HL-60/S4 treated with phorbol 12-myristate 13-acetate at 8.2 ng/mL for 4 days and 3 days (cell line): Measurements from ENCODE around the gene PITPNM3.
"Not testable (repeated sequence)": the region's sequence is repeated elsewhere in the genome, so short reads cannot be mapped to it uniquely, and the experiment has no call there.

Experiments
- in situ Hi-C: fragments of 300-500 bp; cut with MboI; formaldehyde crosslinking; loops from 2 replicates; pipeline ENCODE4 v1.15.0; 2022; ENCODE audit warnings: low sequenced_read_pairs

The PITPNM3 gene

GRCh38 chr17:6556121-6557039, at the start of gene PITPNM3:
TSS of gene PITPNM3 (minus strand) at chr17:6556555. CDS start at chr17:6556406, 149 bp downstream.
- in situ Hi-C loops: no loop called here

- in situ Hi-C loops: no loop called here
Observed at GRCh38 chr17:6605142-6605541, 48.8 kb upstream of the PITPNM3 start.

- in situ Hi-C loops: no loop called here
Observed at GRCh38 chr17:6603744-6604325, 47.5 kb upstream of the PITPNM3 start.

GRCh38 chr17:6602141-6602540, 45.8 kb upstream of the PITPNM3 start:
- in situ Hi-C loops: no loop called here

- in situ Hi-C loops: no loop called here
Observed at GRCh38 chr17:6599364-6599763, 43.0 kb upstream of the PITPNM3 start.

GRCh38 chr17:6597727-6598126, 41.4 kb upstream of the PITPNM3 start:
- in situ Hi-C loops: no loop called here

- in situ Hi-C loops: no loop called here
Observed at GRCh38 chr17:6596941-6597340, 40.6 kb upstream of the PITPNM3 start.

- in situ Hi-C loops: no loop called here
Observed at GRCh38 chr17:6596511-6596910, 40.2 kb upstream of the PITPNM3 start.

- in situ Hi-C loops: no loop called here
Observed at GRCh38 chr17:6596081-6596480, 39.7 kb upstream of the PITPNM3 start.

GRCh38 chr17:6593371-6593770, 37.0 kb upstream of the PITPNM3 start:
- in situ Hi-C loops: not testable (repeated sequence)

- in situ Hi-C loops: no loop called here
Observed at GRCh38 chr17:6592173-6592572, 35.8 kb upstream of the PITPNM3 start.

GRCh38 chr17:6591599-6592158, 35.3 kb upstream of the PITPNM3 start:
- in situ Hi-C loops: no loop called here

GRCh38 chr17:6589266-6589946, 33.1 kb upstream of the PITPNM3 start:
- in situ Hi-C loops: no loop called here

GRCh38 chr17:6588165-6588564, 31.8 kb upstream of the PITPNM3 start:
- in situ Hi-C loops: no loop called here

GRCh38 chr17:6587310-6587709, 31.0 kb upstream of the PITPNM3 start:
- in situ Hi-C loops: no loop called here

GRCh38 chr17:6583411-6583810, 27.1 kb upstream of the PITPNM3 start:
- in situ Hi-C loops: no loop called here

GRCh38 chr17:6580625-6581024, 24.3 kb upstream of the PITPNM3 start:
- in situ Hi-C loops: no loop called here

GRCh38 chr17:6578491-6578890, 22.1 kb upstream of the PITPNM3 start:
- in situ Hi-C loops: no loop called here

GRCh38 chr17:6577686-6578263, 21.4 kb upstream of the PITPNM3 start:
- in situ Hi-C loops: no loop called here

GRCh38 chr17:6576038-6576785, 19.9 kb upstream of the PITPNM3 start:
- in situ Hi-C loops: no loop called here
